BLaER1 treated with 17β-estradiol and CSF1 and Interleukin-3, amounts not matched to agents 10 nM and 100 nM (cell line): ENCODE results near the gene ANKFY1.
A peak's percentile ranks its signal among the peaks of the same experiment; 100 is the strongest.

Experiments used
- H3K27ac ChIP-seq, 11 experiments: shearing (Covaris generic); formaldehyde crosslinking; 2 replicates each; pipeline ENCODE4 v1.8.1; 2022
- H3K27me3 ChIP-seq, 11 experiments: shearing (Covaris generic); formaldehyde crosslinking; 2 replicates each; pipeline ENCODE4 v1.8.1; 2022
- H3K36me3 ChIP-seq, 11 experiments: shearing (Covaris generic); formaldehyde crosslinking; 2 replicates each; pipeline ENCODE4 v1.8.1; 2022
- H3K4me1 ChIP-seq, 10 experiments: shearing (Covaris generic); formaldehyde crosslinking; 2 replicates each; pipeline ENCODE4 v1.8.1; 2022
- H3K4me2 ChIP-seq, 11 experiments: shearing (Covaris generic); formaldehyde crosslinking; 2 replicates each; pipeline ENCODE4 v1.8.1; 2022
- H3K4me3 ChIP-seq, 10 experiments: shearing (Covaris generic); formaldehyde crosslinking; 2 replicates each; pipeline ENCODE4 v1.8.1; 2022
- H3K9ac ChIP-seq, 11 experiments: shearing (Covaris generic); formaldehyde crosslinking; 2 replicates each; pipeline ENCODE4 v1.8.1; 2022
- H3K9me3 ChIP-seq, 11 experiments: shearing (Covaris generic); formaldehyde crosslinking; replicated peaks in 1 of 11; 2 replicates each; pipeline ENCODE4 v1.8.1; 2022
- H4K20me1 ChIP-seq, 11 experiments: shearing (Covaris generic); formaldehyde crosslinking; 2 replicates each; pipeline ENCODE4 v1.8.1; 2022
- Cebpa-rat ChIP-seq, 11 experiments: shearing (Covaris generic); IDR thresholded peaks; 2 replicates each; pipeline ENCODE4 v1.8.1; 2022

Gene ANKFY1

GRCh38 chr17:4156750-4157381 is 106.9 kb downstream of the ANKFY1 start:
- Histone ChIP-seq H3K27me3 (no peaks in the 10 kb centered on the region), H3K4me1 (peaks cover 10 to 27% (median 21%) of the 10 kb centered on the region in 10 experiments), H4K20me1 (peaks cover 0 to 18% (median 0%) of the 10 kb centered on the region in 11 experiments; a peak in 4 of 22 replicates), H3K4me2 (no peak overlapping the region), H3K36me3 (peaks cover 0 to 26% (median 0%) of the 10 kb centered on the region in 11 experiments; a peak in 1 of 22 replicates), H3K27ac (no peak overlapping the region), H3K4me3 (no peak overlapping the region), H3K9me3 (no peaks in the 10 kb centered on the region), H3K9ac (no peak overlapping the region; a peak in 1 of 22 replicates)
- TF ChIP-seq Cebpa-rat (IDR thresholded peaks at IDR 0.05): no peak

GRCh38 chr17:4155980-4156620 is 107.7 kb downstream of the ANKFY1 start:
- H3K4me1 ChIP-seq: peaks cover 2 to 19% (median 13%) of the 10 kb centered on the region in 10 experiments; a peak in 19 of 20 replicates
- peaks cover 0 to 16% (median 0%) of the 10 kb centered on the region in 11 experiments; a peak in 4 of 22 replicates for H4K20me1 ChIP-seq
- H3K9ac ChIP-seq: peak overlapping the region in 2 of 11 experiments; percentile 2 to 3; a peak in 1 of 22 replicates
- no peaks in the 10 kb centered on the region for H3K9me3 ChIP-seq
- H3K27ac ChIP-seq: no peak overlapping the region
- H3K4me3 ChIP-seq: no peak overlapping the region
- no peaks in the 10 kb centered on the region for H3K27me3 ChIP-seq
- no peak for TF ChIP-seq Cebpa-rat (IDR thresholded peaks at IDR 0.05)
- peaks cover 0 to 26% (median 0%) of the 10 kb centered on the region in 11 experiments; a peak in 1 of 22 replicates for H3K36me3 ChIP-seq
- no peak overlapping the region for H3K4me2 ChIP-seq

GRCh38 chr17:4154201-4154600 is 109.6 kb downstream of the ANKFY1 start:
- Histone ChIP-seq H3K9me3 (no peaks in the 10 kb centered on the region), H3K27ac (no peak overlapping the region), H3K9ac (no peak overlapping the region), H4K20me1 (peaks cover 0 to 12% (median 0%) of the 10 kb centered on the region in 11 experiments; a peak in 4 of 22 replicates), H3K4me2 (no peak overlapping the region), H3K27me3 (no peaks in the 10 kb centered on the region), H3K36me3 (peaks cover 0 to 30% (median 0%) of the 10 kb centered on the region in 11 experiments; a peak in 1 of 22 replicates), H3K4me3 (no peak overlapping the region), H3K4me1 (peaks cover 0 to 14% (median 10%) of the 10 kb centered on the region in 10 experiments; a peak in 16 of 20 replicates)
- TF ChIP-seq Cebpa-rat (IDR thresholded peaks at IDR 0.05): no peak

GRCh38 chr17:4152471-4152870 is 111.3 kb downstream of the ANKFY1 start:
- Histone ChIP-seq H3K4me3 (no peak overlapping the region), H3K27ac (no peak overlapping the region), H3K9ac (no peak overlapping the region), H4K20me1 (peaks cover 0 to 12% (median 0%) of the 10 kb centered on the region in 11 experiments; a peak in 4 of 22 replicates), H3K36me3 (peaks cover 0 to 25% (median 0%) of the 10 kb centered on the region in 11 experiments; a peak in 1 of 22 replicates), H3K9me3 (no peaks in the 10 kb centered on the region), H3K27me3 (no peaks in the 10 kb centered on the region), H3K4me1 (peaks cover 0 to 14% (median 10%) of the 10 kb centered on the region in 10 experiments; a peak in 16 of 20 replicates), H3K4me2 (no peak overlapping the region)
- no peak for TF ChIP-seq Cebpa-rat (IDR thresholded peaks at IDR 0.05)

- Histone ChIP-seq H3K9ac (no peak overlapping the region), H3K4me3 (no peak overlapping the region), H3K36me3 (peaks cover 0 to 11% (median 0%) of the 10 kb centered on the region in 11 experiments; a peak in 1 of 22 replicates), H3K27ac (no peak overlapping the region), H3K9me3 (no peaks in the 10 kb centered on the region), H3K4me2 (no peak overlapping the region), H4K20me1 (no peaks in the 10 kb centered on the region; a peak in 2 of 22 replicates), H3K27me3 (no peaks in the 10 kb centered on the region), H3K4me1 (peaks cover 4 to 13% (median 9%) of the 10 kb centered on the region in 10 experiments; a peak in 19 of 20 replicates)
- TF ChIP-seq Cebpa-rat (IDR thresholded peaks at IDR 0.05): no peak
These were observed 113.7 kb downstream of the ANKFY1 start for GRCh38 chr17:4150096-4150495.

- Histone ChIP-seq H3K9me3 (no peaks in the 10 kb centered on the region), H3K4me1 (peaks cover 14 to 17% (median 15%) of the 10 kb centered on the region in 10 experiments; a peak in 19 of 20 replicates), H3K4me2 (no peak overlapping the region), H4K20me1 (no peaks in the 10 kb centered on the region), H3K4me3 (no peak overlapping the region), H3K27ac (no peak overlapping the region), H3K36me3 (peaks cover 0 to 11% (median 0%) of the 10 kb centered on the region in 11 experiments; a peak in 1 of 22 replicates), H3K9ac (no peak overlapping the region), H3K27me3 (no peaks in the 10 kb centered on the region)
- TF ChIP-seq Cebpa-rat (IDR thresholded peaks at IDR 0.05): no peak
These were observed 115.0 kb downstream of the ANKFY1 start for GRCh38 chr17:4148611-4149308.

GRCh38 chr17:4147751-4148310 is 115.9 kb downstream of the ANKFY1 start:
- no peak overlapping the region for H3K9ac ChIP-seq
- no peaks in the 10 kb centered on the region for H3K27me3 ChIP-seq
- H3K27ac ChIP-seq: no peak overlapping the region
- no peak overlapping the region for H3K4me3 ChIP-seq
- no peaks in the 10 kb centered on the region for H4K20me1 ChIP-seq
- H3K4me1 ChIP-seq: peaks cover 14 to 17% (median 15%) of the 10 kb centered on the region in 10 experiments; a peak in 19 of 20 replicates
- no peaks in the 10 kb centered on the region for H3K9me3 ChIP-seq
- H3K4me2 ChIP-seq: no peak overlapping the region
- H3K36me3 ChIP-seq: peaks cover 0 to 9% (median 0%) of the 10 kb centered on the region in 11 experiments; a peak in 1 of 22 replicates
- no peak for TF ChIP-seq Cebpa-rat (IDR thresholded peaks at IDR 0.05)

GRCh38 chr17:4146641-4147040 is 117.1 kb downstream of the ANKFY1 start:
- Histone ChIP-seq H3K4me2 (no peak overlapping the region), H3K4me1 (peaks cover 18 to 20% (median 19%) of the 10 kb centered on the region in 10 experiments), H3K4me3 (no peak overlapping the region), H3K9me3 (no peaks in the 10 kb centered on the region), H3K9ac (no peak overlapping the region), H4K20me1 (peaks cover 4 to 12% (median 11%) of the 10 kb centered on the region in 11 experiments; a peak in 14 of 22 replicates), H3K36me3 (peaks cover 0 to 9% (median 0%) of the 10 kb centered on the region in 11 experiments; a peak in 1 of 22 replicates), H3K27me3 (no peaks in the 10 kb centered on the region), H3K27ac (no peak overlapping the region)
- no peak for TF ChIP-seq Cebpa-rat (IDR thresholded peaks at IDR 0.05)
